Transverse colon (tissue), 4 donors: ENCODE results near the gene HSPA1A. TPM values are rescaled to one million over a fixed set of nuclear protein-coding genes. Genes with fewer than 3 reads are reported as not detected.

Experiments used
- DNase-seq: peaks from one replicate; pipeline ENCODE4 v3.0.0-alpha.2; 2019
- H3K27ac ChIP-seq, 4 donors: fragments of 200-600 bp; sonication (generic); 2 replicates each; pipeline ENCODE4 v1.5.1; 2016 to 2018; ENCODE audit warnings: inconsistent platforms in 4 of 4
- H3K27me3 ChIP-seq: fragments of 200-600 bp; sonication (generic); 2 replicates; pipeline ENCODE4 v1.5.1; 2017; ENCODE audit warnings: inconsistent platforms
- H3K36me3 ChIP-seq, 4 donors: fragments of 200-600 bp; sonication (generic); 2 replicates each; pipeline ENCODE4 v1.5.1; 2017 to 2019; ENCODE audit warnings: inconsistent platforms in 4 of 4
- H3K4me1 ChIP-seq, 4 donors: fragments of 200-600 bp; sonication (generic); 2 replicates each; pipeline ENCODE4 v1.5.1; 2017 to 2020; ENCODE audit warnings: inconsistent platforms in 4 of 4
- H3K4me3 ChIP-seq, 4 donors: fragments of 200-600 bp; sonication (generic); 1 replicate in 1 of 4; 2 replicates in 3 of 4; pipeline versions ENCODE4 v1.5.1 to v1.6.1; 2017 to 2019; ENCODE audit warnings: inconsistent platforms in 4 of 4
- H3K9me3 ChIP-seq, 2 donors: fragments of 200-600 bp; sonication (generic); 2 replicates each; pipeline ENCODE4 v1.5.1; 2017 to 2019; ENCODE audit warnings: inconsistent platforms in 2 of 2
- CTCF ChIP-seq, 5 experiments: fragments of 200-600 bp in 3 of 5; fragments of 450-650 bp in 2 of 5; sonication (generic) in 3 of 5; IDR thresholded peaks; 1 replicate in 2 of 5; 2 replicates in 3 of 5; pipeline ENCODE4 v1.5.1; 2016 to 2017; ENCODE audit warnings: antibody characterized with exemption in 5 of 5, inconsistent platforms in 3 of 5, mild to moderate bottlenecking in 2 of 5, moderate library complexity in 1 of 5
- EP300 ChIP-seq: sonication (generic); formaldehyde crosslinking; IDR thresholded peaks from one replicate; pipeline ENCODE4 v1.6.1; 2017; ENCODE audit warnings: antibody characterized with exemption, low read depth
- POLR2A ChIP-seq: fragments of 450-650 bp; IDR thresholded peaks from one replicate; pipeline ENCODE4 v1.6.1; 2016; ENCODE audit warnings: antibody characterized with exemption, mild to moderate bottlenecking, moderate library complexity
- POLR2AphosphoS5 ChIP-seq, 3 donors: sonication (generic); formaldehyde crosslinking; IDR thresholded peaks; one replicate each; pipeline ENCODE4 v1.6.1; 2016; ENCODE audit warnings: antibody characterized with exemption in 3 of 3
- WGBS, 2 donors: methylation state at CpG; one replicate each; pipeline ENCODE4 v1.1.5; 2018; ENCODE audit warnings: low coverage in 1 of 2; 5-methylcytosine and 5-hydroxymethylcytosine counted together
- in situ Hi-C, 4 donors: fragments of 200-750 bp; cut with MboI; loops; one replicate each; pipeline versions ENCODE4 v1.15.0 to v1.15.1; 2017; ENCODE audit warnings: low sequenced_read_pairs in 3 of 4, low pct_ligation_motif_present in 1 of 4, low pct_unique_long_range_greater_than_20kb in 1 of 4
- intact Hi-C: fragments of 100-400 bp; cut with DNase I; formaldehyde crosslinking; loops from one replicate; pipeline ENCODE4 v1.15.1; 2023; ENCODE audit warnings: low total_unique reads
- total RNA-seq, 4 donors: library from RNA; depleted of rRNA; stranded (reverse); fragments of >200 nt; gene quantifications; one replicate each; pipeline ENCODE4 v1.1.0, GENCODE V29; 2016

The HSPA1A gene
- total RNA-seq, 4 donors from 2014 or later, result 192 to 247 (median 221) TPM

DNA sequence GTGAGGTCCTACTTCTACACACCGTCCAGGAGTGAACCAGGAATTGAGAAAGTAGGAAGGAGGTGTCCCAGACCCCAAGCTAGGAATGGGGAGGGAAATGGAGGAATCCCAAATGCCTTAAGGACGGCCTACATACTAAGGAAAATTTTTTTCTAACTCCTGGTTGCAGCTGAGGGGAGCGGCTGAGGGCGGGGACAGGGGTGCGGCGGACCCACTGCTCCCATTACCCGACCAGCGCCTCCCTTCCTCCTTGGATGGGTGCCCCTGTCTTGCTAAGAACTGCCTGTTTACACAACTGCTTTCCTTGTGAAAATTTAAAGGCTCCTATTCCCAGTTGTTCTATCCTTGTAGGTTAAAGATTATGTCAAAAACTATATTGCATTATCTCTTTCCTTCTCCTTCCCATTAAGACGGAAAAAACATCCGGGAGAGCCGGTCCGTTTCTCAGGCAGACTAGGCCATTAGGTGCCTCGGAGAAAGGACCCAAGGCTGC lies 11.5 kb downstream of the HSPA1A start:
- Histone ChIP-seq H3K9me3 (no peaks in the 10 kb centered on the region), H3K4me1 (peaks cover 28 to 59% (median 42%) of the 10 kb centered on the region in 4 donors), H3K27me3 (no peaks in the 10 kb centered on the region), H3K36me3 (no peaks in the 10 kb centered on the region), H3K27ac (peak overlapping the region; percentile 95 to 98 (median 96)), H3K4me3 (peak overlapping the region; percentile 4 to 84 (median 48))
- intact Hi-C loops (no loop called here), in situ Hi-C loops (loop anchor here in 1 of 4 donors (10.0 kb wide), 1 partner anchor 92 kb away; the partner anchor contains the start of gene CLIC1)
- peak in 1 of 5 experiments; percentile 5 for TF ChIP-seq CTCF (IDR thresholded peaks at IDR 0.05)
- TF ChIP-seq POLR2AphosphoS5 (IDR thresholded peaks at IDR 0.05), result peak; percentile 45 to 72 (median 66)
- peak; percentile 66 for TF ChIP-seq POLR2A
- TF ChIP-seq EP300, result peak; percentile 24
- DNase-seq, result peak; percentile 93
- WGBS, 2 donors, result 0 to 1% methylated on average over 5 to 13 of the region's 13 CpGs

DNA sequence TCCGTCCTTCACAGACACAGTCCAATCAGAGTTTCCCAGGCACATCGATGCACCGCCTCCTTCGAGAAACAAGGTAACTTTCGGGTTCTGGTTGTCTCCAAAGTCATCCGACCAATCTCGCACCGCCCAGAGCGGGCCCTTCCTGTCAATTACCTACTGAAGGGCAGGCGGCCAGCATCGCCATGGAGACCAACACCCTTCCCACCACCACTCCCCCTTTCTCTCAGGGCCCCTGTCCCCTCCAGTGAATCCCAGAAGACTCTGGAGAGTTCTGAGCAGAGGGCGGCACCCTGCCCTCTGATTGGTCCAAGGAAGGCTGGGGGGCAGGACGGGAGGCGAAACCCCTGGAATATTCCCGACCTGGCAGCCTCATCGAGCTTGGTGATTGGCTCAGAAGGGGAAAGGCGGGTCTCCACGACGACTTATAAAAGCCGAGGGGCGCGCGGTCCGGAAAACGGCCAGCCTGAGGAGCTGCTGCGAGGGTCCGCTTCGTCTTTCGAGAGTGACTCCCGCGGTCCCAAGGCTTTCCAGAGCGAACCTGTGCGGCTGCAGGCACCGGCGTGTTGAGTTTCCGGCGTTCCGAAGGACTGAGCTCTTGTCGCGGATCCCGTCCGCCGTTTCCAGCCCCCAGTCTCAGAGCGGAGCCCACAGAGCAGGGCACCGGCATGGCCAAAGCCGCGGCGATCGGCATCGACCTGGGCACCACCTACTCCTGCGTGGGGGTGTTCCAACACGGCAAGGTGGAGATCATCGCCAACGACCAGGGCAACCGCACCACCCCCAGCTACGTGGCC lies 12.1 kb downstream of the HSPA1A start, which contains the start of gene HSPA1B:
TSS of gene HSPA1B (plus strand) at position 453 of the 794 bp plus-strand sequence. CDS start at position 666, 213 bp downstream.
- in situ Hi-C loops, result loop anchor here in 1 of 4 donors (10.0 kb wide), 1 partner anchor 93 kb away; the partner anchor contains the start of gene CLIC1

DNA sequence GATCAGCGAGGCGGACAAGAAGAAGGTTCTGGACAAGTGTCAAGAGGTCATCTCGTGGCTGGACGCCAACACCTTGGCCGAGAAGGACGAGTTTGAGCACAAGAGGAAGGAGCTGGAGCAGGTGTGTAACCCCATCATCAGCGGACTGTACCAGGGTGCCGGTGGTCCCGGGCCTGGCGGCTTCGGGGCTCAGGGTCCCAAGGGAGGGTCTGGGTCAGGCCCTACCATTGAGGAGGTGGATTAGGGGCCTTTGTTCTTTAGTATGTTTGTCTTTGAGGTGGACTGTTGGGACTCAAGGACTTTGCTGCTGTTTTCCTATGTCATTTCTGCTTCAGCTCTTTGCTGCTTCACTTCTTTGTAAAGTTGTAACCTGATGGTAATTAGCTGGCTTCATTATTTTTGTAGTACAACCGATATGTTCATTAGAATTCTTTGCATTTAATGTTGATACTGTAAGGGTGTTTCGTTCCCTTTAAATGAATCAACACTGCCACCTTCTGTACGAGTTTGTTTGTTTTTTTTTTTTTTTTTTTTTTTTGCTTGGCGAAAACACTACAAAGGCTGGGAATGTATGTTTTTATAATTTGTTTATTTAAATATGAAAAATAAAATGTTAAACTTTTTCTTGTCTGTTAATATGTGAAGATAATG lies 14.4 kb downstream of the HSPA1A start:
- Histone ChIP-seq H3K27me3 (no peaks in the 10 kb centered on the region), H3K4me3 (peak overlapping the region; percentile 50 to 84 (median 64)), H3K27ac (peak overlapping the region; percentile 93 to 99 (median 97)), H3K9me3 (no peaks in the 10 kb centered on the region), H3K4me1 (peaks cover 26 to 57% (median 43%) of the 10 kb centered on the region in 4 donors), H3K36me3 (no peaks in the 10 kb centered on the region)
- intact Hi-C loops, result loop anchor here (5.0 to 10.0 kb wide), 2 partner anchors 102 to 145 kb away; partner anchors contain the start of genes DDAH2 and LY6G5C
- no peak for TF ChIP-seq POLR2A
- peak; percentile 24 to 64 (median 47) for TF ChIP-seq CTCF (IDR thresholded peaks at IDR 0.05)
- TF ChIP-seq EP300, result no peak
- TF ChIP-seq POLR2AphosphoS5 (IDR thresholded peaks at IDR 0.05), result peak in 2 of 3 donors; percentile 59 to 71
- no peak for DNase-seq
- WGBS, 2 donors, result 0% methylated on average over 5 to 11 of the region's 15 CpGs
- in situ Hi-C loops, result loop anchor here in 1 of 4 donors (10.0 kb wide), 1 partner anchor 95 kb away; the partner anchor contains the start of gene CLIC1

More for the DNA sequence above, 12.1 kb downstream of the HSPA1A start, which contains the start of gene HSPA1B:
- peak; percentile 99 for DNase-seq
- Histone ChIP-seq H3K9me3 (no peaks in the 10 kb centered on the region), H3K4me1 (peaks cover 28 to 62% (median 42%) of the 10 kb centered on the region in 4 donors), H3K36me3 (no peaks in the 10 kb centered on the region), H3K27me3 (no peaks in the 10 kb centered on the region), H3K4me3 (peak within 1 kb of the TSS; percentile 45 to 87 (median 68)), H3K27ac (peak within 1 kb of the TSS; percentile 95 to 98 (median 96))
- TF ChIP-seq POLR2AphosphoS5 (IDR thresholded peaks at IDR 0.05) (peak; percentile 100), CTCF (IDR thresholded peaks at IDR 0.05) (peak in 1 of 5 experiments; percentile 25), EP300 (peak; percentile 59), POLR2A (peak; percentile 100)
- intact Hi-C loops, result no loop called here
- WGBS, 2 donors, result 0% methylated on average over 2 to 41 of the region's 56 CpGs
